Right atrium auricular region (tissue), 2 donors: Measurements from ENCODE around the gene RMND1. TPM values are rescaled to one million over a fixed set of nuclear protein-coding genes. Genes with fewer than 3 reads are reported as not detected.

Source experiments
- DNase-seq: peaks from one replicate; pipeline ENCODE4 v3.0.0-alpha.2; 2019; ENCODE audit warnings: low spot score
- H3K27ac ChIP-seq, 2 donors: fragments of 200-600 bp; sonication (generic); 1 replicate in 1 of 2; 2 replicates in 1 of 2; pipeline ENCODE4 v1.5.1; 2016 to 2019
- H3K27me3 ChIP-seq, 2 donors: fragments of 200-600 bp; sonication (generic); one replicate each; pipeline versions ENCODE4 v1.5.1 to v1.6.0; 2017 to 2019
- H3K36me3 ChIP-seq: fragments of 200-600 bp; sonication (generic); one replicate; pipeline ENCODE4 v1.5.1; 2016
- H3K4me1 ChIP-seq, 2 donors: fragments of 200-600 bp; sonication (generic); one replicate each; pipeline versions ENCODE4 v1.5.1 to v1.6.0; 2017 to 2019
- H3K4me3 ChIP-seq, 2 donors: fragments of 200-600 bp; sonication (generic); 1 replicate in 1 of 2; 2 replicates in 1 of 2; pipeline ENCODE4 v1.5.1; 2017 to 2019; ENCODE audit warnings: mild to moderate bottlenecking in 1 of 2, moderate library complexity in 1 of 2
- H3K9me3 ChIP-seq, 2 donors: fragments of 200-600 bp; sonication (generic); one replicate each; pipeline ENCODE4 v1.5.1; 2019
- total RNA-seq, 2 donors: library from RNA; depleted of rRNA; stranded (reverse); fragments of >200 nt; gene quantifications; one replicate each; pipeline ENCODE4 v1.1.0, GENCODE V29; 2016
- TF ChIP-seq, protein P1 (sequence below), 2 donors: fragments of 200-600 bp; sonication (generic); IDR thresholded peaks; one replicate each; pipeline ENCODE4 v1.5.1; 2019; ENCODE audit warnings: antibody characterized with exemption in 2 of 2

The RMND1 gene
- total RNA-seq, 2 donors from 2014 or later: 8.5 to 12.5 TPM

DNA sequence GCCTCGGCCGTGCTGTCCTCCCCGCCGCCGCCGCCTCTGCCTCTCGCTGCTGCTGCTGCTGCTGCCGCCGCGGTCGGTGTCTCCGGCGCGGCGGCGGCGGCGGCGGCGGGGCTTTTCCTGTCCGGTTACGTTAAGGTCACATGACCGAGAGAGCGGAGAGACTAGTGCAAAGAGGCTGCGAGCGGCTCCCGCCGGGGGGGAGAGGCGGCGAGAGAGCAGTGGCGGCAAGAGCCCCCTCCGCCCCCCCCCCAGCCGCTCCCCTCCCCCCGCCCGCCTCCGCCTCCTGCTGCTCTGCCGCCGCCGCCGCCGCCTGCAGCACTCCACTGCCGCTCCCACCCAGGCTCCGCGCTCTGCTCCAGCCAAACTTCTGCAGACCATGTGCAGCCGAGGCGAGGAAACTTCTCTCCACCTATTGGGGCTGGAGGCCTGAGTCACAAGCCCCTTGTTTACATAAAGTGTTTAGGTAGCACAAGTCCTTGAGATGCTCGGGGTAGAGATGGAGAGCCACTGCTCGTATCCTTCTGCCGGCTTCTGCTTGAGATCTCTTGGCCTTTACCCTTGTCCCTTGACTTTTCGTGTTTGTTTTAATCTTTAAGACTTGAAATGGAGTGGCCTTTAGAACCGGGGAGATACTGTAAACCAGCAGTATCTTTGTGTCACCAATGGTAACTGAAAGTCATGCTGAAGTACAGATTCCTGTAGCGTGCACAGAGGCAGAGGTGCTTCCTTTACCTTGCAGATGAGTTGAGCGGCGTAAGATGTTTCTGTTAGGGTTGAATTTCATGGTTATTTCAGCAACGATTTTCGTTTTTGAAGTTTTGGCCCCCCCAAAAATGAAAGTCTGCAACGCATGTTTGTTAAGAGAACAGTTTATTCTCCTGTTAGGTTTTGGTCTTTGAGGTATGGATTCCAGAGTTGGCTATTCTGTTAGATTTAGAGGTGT lies 60.2 kb downstream of the RMND1 start, which contains the start of gene ZBTB2:
Gene ZBTB2, minus strand, starts transcription at position 89 of the 943 bp plus-strand sequence. CDS start 17,922 bp downstream, outside the sequence.
- Histone ChIP-seq H3K27me3 (no peaks in the 10 kb centered on the region), H3K36me3 (no peaks in the 10 kb centered on the region), H3K9me3 (no peaks in the 10 kb centered on the region), H3K4me3 (peak within 1 kb of the TSS; percentile 85 to 91), H3K27ac (peak within 1 kb of the TSS; percentile 100), H3K4me1 (peaks cover 0 to 61% of the 10 kb centered on the region in 2 donors)
- peak; percentile 74 for DNase-seq
- TF ChIP-seq, protein P1, sequence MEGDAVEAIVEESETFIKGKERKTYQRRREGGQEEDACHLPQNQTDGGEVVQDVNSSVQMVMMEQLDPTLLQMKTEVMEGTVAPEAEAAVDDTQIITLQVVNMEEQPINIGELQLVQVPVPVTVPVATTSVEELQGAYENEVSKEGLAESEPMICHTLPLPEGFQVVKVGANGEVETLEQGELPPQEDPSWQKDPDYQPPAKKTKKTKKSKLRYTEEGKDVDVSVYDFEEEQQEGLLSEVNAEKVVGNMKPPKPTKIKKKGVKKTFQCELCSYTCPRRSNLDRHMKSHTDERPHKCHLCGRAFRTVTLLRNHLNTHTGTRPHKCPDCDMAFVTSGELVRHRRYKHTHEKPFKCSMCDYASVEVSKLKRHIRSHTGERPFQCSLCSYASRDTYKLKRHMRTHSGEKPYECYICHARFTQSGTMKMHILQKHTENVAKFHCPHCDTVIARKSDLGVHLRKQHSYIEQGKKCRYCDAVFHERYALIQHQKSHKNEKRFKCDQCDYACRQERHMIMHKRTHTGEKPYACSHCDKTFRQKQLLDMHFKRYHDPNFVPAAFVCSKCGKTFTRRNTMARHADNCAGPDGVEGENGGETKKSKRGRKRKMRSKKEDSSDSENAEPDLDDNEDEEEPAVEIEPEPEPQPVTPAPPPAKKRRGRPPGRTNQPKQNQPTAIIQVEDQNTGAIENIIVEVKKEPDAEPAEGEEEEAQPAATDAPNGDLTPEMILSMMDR (IDR thresholded peaks at IDR 0.05): no peak

GRCh38 chr6:151390851-151391470 lies 61.0 kb downstream of the RMND1 start:
- no peak for DNase-seq
- no peaks in the 10 kb centered on the region for H3K9me3 ChIP-seq
- TF ChIP-seq, protein P1 (IDR thresholded peaks at IDR 0.05): no peak
- no peaks in the 10 kb centered on the region for H3K27me3 ChIP-seq
- H3K36me3 ChIP-seq: no peaks in the 10 kb centered on the region
- H3K4me3 ChIP-seq: peak overlapping the region; percentile 85 to 91
- peak overlapping the region; percentile 100 for H3K27ac ChIP-seq
- H3K4me1 ChIP-seq: peaks cover 0 to 56% of the 10 kb centered on the region in 2 donors

DNA sequence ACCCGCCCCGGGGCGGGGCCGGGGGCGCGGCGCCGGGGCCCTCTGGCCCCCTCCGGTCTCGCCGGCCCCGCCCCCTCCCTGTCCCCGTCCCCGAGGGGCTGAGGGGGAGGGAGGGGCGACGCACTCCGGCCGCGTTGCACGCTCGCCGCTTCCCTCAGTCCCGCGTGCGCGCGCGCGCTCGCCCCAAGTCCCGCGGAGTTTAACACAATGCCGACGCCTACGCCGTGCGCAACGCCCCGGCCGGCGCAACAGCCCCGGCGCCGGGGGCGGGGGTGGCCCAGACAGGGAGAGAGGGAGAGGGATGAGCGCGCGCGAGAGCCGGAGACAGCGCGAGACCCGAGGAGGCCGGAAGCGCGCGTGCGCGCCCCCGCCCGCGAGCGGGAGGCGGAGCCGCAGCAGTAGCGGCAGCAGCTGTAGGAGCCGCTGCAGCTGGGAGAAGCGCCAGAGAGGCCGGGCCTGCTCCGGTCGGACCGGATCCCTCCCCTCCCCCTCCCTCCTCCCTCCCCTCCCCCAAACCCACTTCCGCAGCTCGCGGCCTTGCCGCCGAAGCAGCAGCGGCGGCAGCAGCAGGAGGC lies 61.6 kb downstream of the RMND1 start:
- peaks cover 0 to 50% of the 10 kb centered on the region in 2 donors for H3K4me1 ChIP-seq

GRCh38 chr6:151389618-151390275 lies 62.2 kb downstream of the RMND1 start:
- TF ChIP-seq, protein P1 (IDR thresholded peaks at IDR 0.05): no peak
- peak; percentile 86 for DNase-seq
- peak overlapping the region; percentile 85 to 91 for H3K4me3 ChIP-seq
- H3K4me1 ChIP-seq: peaks cover 0 to 44% of the 10 kb centered on the region in 2 donors
- H3K27ac ChIP-seq: peak overlapping the region; percentile 100
- no peaks in the 10 kb centered on the region for H3K27me3 ChIP-seq
- H3K9me3 ChIP-seq: no peaks in the 10 kb centered on the region
- no peaks in the 10 kb centered on the region for H3K36me3 ChIP-seq

More for the DNA sequence above, 61.6 kb downstream of the RMND1 start:
- no peaks in the 10 kb centered on the region for H3K36me3 ChIP-seq
- DNase-seq: peak; percentile 97
- TF ChIP-seq, protein P1 (IDR thresholded peaks at IDR 0.05): no peak
- H3K27me3 ChIP-seq: no peaks in the 10 kb centered on the region
- H3K4me3 ChIP-seq: peak overlapping the region; percentile 85 to 91
- H3K27ac ChIP-seq: peak overlapping the region; percentile 100
- no peaks in the 10 kb centered on the region for H3K9me3 ChIP-seq

GRCh38 chr6:151388997-151389617 lies 62.8 kb downstream of the RMND1 start:
- Histone ChIP-seq H3K9me3 (no peaks in the 10 kb centered on the region), H3K4me1 (peaks cover 0 to 37% of the 10 kb centered on the region in 2 donors), H3K27ac (peak overlapping the region; percentile 100), H3K4me3 (peak overlapping the region; percentile 85 to 91), H3K27me3 (no peaks in the 10 kb centered on the region), H3K36me3 (no peaks in the 10 kb centered on the region)
- no peak for DNase-seq
- TF ChIP-seq, protein P1 (IDR thresholded peaks at IDR 0.05): no peak
